LNCAP (cell line): ENCODE data around the gene CACNA2D4.
A peak's percentile ranks its signal among the peaks of the same experiment; 100 is the strongest.

ENCODE experiments used
- TF ChIP-seq, protein P1 (sequence below): fragments of 450-650 bp; IDR thresholded peaks from 2 replicates; pipeline ENCODE4 v1.5.1; 2017; ENCODE audit warnings: mild to moderate bottlenecking

CACNA2D4 gene

DNA sequence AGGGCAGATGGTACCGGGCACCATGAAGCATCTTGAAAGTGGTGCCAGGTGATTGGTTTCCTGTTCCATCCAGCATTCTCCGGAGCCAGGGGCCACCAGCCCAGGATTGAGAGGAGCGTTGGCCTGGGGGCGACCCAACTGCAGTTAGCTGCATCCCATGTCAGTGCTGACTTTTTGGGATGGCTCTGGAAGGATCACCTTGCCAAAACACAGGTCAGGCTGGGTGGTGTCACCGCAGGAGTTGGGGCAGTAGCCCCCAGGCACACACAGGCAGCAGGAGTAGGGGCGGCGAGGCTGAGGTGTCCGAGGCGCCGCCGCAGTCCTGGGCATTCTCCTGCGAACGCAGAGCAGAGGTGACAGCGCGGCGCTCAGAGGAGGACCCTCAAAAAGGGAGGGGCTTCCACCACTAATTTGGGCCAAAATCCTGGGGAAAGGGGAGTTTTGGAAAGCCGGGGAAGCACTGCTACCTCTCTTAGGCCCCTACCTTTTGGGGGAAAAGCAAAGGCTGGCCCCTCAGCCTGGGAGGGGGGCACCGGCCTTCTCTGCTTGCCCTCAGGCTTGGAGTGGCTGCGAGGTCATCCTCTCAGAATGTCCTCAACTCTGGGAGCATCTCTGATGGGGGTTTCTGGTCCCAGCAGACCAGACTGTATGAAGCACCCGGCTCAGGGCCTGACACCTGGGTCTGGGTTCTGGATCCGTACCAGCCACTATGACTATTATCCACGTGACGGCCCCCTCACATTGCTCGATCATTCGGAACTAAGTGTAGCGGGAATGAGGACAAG lies 124.8 kb downstream of the CACNA2D4 start:
- TF ChIP-seq, protein P1, sequence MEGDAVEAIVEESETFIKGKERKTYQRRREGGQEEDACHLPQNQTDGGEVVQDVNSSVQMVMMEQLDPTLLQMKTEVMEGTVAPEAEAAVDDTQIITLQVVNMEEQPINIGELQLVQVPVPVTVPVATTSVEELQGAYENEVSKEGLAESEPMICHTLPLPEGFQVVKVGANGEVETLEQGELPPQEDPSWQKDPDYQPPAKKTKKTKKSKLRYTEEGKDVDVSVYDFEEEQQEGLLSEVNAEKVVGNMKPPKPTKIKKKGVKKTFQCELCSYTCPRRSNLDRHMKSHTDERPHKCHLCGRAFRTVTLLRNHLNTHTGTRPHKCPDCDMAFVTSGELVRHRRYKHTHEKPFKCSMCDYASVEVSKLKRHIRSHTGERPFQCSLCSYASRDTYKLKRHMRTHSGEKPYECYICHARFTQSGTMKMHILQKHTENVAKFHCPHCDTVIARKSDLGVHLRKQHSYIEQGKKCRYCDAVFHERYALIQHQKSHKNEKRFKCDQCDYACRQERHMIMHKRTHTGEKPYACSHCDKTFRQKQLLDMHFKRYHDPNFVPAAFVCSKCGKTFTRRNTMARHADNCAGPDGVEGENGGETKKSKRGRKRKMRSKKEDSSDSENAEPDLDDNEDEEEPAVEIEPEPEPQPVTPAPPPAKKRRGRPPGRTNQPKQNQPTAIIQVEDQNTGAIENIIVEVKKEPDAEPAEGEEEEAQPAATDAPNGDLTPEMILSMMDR, result no peak

DNA sequence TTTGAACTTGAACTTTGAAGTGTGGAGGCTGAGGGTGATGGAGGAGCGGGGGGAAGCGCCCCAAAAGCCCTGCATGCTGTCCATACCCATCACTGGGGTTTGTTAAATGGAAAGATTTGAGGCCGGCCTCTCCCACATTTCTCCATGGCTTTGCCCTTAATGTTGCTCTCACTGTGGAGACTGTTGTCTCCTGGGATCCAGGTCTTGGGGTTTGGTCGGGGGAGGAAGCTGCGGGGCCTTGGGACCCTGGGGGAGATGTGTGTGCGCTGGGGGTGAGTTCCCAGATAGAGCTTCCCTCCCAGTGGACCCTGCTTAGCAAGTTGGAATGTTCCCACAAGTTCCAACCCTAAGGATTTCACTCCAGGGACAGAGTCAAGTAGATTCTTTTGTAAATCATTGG lies 126.0 kb downstream of the CACNA2D4 start:
- TF ChIP-seq, protein P1, result no peak

DNA sequence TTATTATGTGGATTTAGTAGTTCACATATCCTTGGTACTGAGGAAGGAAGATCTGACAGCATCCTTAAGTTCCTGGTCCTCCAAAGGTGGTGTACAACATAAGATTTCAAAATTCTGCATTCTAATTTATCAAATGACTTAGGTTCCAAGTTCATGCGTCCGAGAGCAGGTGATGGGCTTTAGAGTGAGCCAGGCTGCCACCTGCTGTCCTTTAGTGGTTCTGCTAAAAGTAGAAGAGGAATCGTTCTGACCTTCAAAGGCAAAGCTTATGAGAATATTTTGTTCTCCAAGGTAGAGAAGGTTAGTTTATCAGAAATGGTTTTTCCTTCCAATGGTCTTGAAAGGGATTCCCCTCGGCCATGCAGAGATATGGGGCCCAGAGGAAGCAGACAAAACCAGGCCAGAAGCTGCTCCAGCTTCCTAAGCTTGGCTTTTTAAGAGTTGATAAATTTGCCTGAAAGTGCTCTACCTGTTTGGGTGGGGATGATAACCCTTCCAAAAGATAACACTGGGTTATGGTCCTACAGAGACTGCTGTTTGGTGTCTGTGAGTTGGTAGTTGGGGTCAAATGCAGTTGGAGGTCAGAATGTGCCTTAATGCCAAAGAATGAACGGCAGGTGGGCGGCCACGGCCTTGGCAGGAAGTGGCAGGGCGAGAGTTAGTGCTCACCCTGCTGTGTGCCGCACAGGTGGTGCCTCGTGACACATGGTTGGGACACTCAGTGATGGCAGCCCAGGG lies 127.2 kb downstream of the CACNA2D4 start:
- TF ChIP-seq, protein P1, result peak; percentile 78

DNA sequence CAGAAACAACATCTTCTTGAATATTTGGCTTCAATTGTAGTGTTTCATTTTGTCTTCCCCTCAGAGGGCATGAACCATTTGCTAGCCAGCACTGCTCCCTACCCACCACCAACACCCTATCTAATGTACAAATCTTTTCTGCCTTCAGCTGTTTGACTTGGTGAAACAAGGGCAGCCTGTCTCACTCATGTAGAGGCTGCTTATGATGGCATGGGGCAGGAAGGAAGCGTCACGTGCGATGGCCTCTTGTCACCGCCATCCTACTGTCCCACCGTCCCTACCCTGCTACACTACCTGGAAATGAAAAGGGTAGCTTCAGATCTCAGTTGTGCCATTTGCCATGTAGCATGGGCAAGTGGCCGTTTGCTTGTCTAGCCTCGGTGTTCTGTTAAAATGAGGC lies 128.0 kb downstream of the CACNA2D4 start:
- TF ChIP-seq, protein P1, result no peak

DNA sequence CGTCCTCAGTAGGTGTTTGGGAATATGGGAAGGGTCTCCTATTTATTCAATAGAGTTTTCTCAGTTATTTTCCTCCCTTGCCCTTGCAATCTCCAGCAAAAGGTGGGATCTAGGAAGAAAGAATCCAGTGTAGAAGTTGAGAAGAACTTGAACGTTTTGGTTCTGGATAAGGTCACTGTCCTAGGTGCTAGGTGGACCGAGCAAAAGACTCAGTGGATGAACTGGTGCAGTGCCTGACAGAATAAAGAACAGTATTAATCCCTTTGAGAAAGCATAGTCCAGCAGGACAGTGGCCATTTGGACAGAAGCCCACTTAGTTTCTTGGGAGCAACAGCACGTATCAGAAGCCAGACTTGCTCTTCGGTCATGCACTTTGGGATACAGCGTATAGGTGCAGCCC lies 130.7 kb downstream of the CACNA2D4 start:
- TF ChIP-seq, protein P1, result no peak

DNA sequence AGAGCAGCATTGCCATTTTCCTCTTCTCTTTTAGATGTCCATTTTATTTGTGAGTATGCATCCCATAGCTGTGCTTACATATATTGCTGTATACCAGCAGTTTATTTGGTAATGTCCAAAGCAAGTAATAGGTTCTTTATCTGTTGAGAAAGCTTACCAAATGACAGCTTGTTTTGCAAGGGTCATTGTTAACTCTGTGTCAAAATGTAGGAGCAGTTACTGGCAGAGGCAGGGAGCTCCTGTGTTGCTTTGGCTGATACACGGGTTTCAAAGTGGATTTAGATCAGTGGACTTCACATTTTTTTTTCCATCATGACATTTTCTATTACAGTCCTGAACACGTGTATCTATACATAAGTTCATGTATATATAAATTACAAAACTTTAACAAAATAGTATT lies 136.2 kb downstream of the CACNA2D4 start:
- TF ChIP-seq, protein P1, result no peak

DNA sequence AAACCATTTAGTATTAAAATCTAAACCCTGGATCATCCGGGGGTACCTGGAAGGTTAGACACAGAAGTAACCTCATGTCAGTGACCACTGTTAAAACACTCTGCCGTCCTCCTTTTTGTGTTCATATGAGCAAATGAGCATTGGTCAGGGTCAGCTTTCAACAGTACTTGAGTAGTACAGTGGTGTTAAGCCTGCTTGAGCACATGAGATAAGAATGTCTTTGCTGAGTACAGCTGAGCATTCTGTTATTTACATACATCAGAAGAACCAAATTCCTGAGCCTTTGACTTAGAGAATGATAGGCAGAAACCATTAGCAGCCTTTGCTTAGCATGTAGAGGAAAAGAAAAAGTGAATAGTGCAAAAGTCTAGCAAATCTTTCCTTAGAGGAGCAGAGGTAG lies 136.7 kb downstream of the CACNA2D4 start:
- TF ChIP-seq, protein P1, result no peak
